ENCODE data around the gene PCDHB3.
"Not testable (repeated sequence)": the region's sequence is repeated elsewhere in the genome, so short reads cannot be mapped to it uniquely, and the experiment has no call there.

PCDHB3 gene

DNA sequence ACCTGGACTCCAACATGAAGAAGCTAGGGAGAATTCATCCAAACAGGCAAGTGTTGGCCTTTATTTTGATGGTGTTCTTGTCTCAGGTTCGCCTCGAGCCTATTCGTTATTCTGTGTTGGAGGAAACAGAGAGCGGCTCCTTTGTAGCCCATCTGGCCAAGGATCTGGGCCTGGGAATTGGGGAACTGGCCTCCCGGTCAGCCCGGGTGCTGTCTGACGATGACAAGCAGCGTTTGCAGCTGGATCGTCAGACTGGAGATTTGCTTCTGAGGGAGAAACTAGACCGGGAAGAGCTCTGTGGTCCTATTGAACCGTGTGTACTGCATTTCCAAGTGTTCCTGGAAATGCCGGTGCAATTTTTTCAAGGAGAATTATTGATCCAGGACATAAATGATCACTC, 21.7 kb downstream of the PCDHB3 start:
- Histone ChIP-seq H3K79me1 (ENCODE audit: low read depth, low read length) (no peaks in the 10 kb centered on the region), H3K23ac (ENCODE audit: low read depth, low read length, poor library complexity) (no peak overlapping the region), H2BK12ac (ENCODE audit: low read length) (no peak overlapping the region), H3K27ac (replicated peaks; ENCODE audit: low read length) (no peak overlapping the region), H2AFZ (ENCODE audit: low read length) (no peak overlapping the region), H4K91ac (ENCODE audit: low read depth, low read length, poor library complexity) (no peak overlapping the region), H3K4me3 (ENCODE audit: low read length in 2 of 2) (no peak overlapping the region), H3K9ac (ENCODE audit: low read depth, low read length, poor library complexity) (no peak overlapping the region), H2BK5ac (ENCODE audit: low read length) (no peak overlapping the region), H3K9me3 (replicated peaks in 1 of 2; ENCODE audit: control insufficient read depth in 2 of 2, insufficient read depth in 1 of 2, low read depth in 1 of 2, low read length in 2 of 2) (peaks cover 9 to 14% of the 10 kb centered on the region in 2 donors), H3K36me3 (replicated peaks in 1 of 2; ENCODE audit: control insufficient read depth in 2 of 2, insufficient read depth in 2 of 2, low read length in 2 of 2) (no peaks in the 10 kb centered on the region), H3K4me2 (ENCODE audit: insufficient read depth, low read length, poor library complexity, severe bottlenecking) (no peak overlapping the region), H2AK5ac (ENCODE audit: low read depth, low read length) (no peak overlapping the region), H2BK15ac (ENCODE audit: low read length) (no peak overlapping the region), H3K4ac (ENCODE audit: low read length) (no peak overlapping the region), H3K18ac (ENCODE audit: low read length) (no peak overlapping the region), H3K27me3 (ENCODE audit: control insufficient read depth in 3 of 3, insufficient read depth in 3 of 3, low read depth in 1 of 3, low read length in 3 of 3) (no peaks in the 10 kb centered on the region), H4K8ac (ENCODE audit: low read depth, low read length) (no peak overlapping the region), H3K14ac (ENCODE audit: low read length) (no peak overlapping the region), H3K4me1 (ENCODE audit: control insufficient read depth in 2 of 2, insufficient read depth in 1 of 2, low read depth in 1 of 2, low read length in 2 of 2) (no peaks in the 10 kb centered on the region), H2BK120ac (ENCODE audit: low read depth, low read length) (no peak overlapping the region)
- DNase-seq (ENCODE audit: low spot score) = no peak
- no CpG with 5 or more reads among the region's 12 CpGs for WGBS, 2 donors (ENCODE audit: extremely low coverage in 2 of 2, insufficient read length in 2 of 2, insufficient replicate concordance in 1 of 2)

DNA sequence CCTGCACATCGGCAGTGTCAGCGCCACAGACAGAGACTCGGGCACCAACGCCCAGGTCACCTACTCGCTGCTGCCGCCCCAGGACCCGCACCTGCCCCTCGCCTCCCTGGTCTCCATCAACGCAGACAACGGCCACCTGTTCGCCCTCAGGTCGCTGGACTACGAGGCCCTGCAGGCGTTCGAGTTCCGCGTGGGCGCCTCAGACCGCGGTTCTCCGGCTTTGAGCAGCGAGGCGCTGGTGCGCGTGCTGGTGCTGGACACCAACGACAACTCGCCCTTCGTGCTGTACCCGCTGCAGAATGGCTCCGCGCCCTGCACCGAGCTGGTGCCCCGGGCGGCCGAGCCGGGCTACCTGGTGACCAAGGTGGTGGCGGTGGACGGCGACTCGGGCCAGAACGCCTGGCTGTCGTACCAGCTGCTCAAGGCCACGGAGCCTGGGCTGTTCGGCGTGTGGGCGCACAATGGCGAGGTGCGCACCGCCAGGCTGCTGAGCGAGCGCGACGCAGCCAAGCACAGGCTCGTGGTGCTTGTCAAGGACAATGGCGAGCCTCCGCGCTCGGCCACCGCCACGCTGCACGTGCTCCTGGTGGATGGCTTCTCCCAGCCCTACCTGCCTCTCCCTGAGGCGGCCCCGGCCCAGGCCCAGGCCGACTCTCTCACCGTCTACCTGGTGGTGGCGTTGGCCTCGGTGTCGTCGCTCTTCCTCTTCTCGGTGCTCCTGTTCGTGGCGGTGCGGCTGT, 23.3 kb downstream of the PCDHB3 start:
- H2AK5ac ChIP-seq (ENCODE audit: low read depth, low read length); H3K36me3 ChIP-seq (replicated peaks in 1 of 2; ENCODE audit: control insufficient read depth in 2 of 2, insufficient read depth in 2 of 2, low read length in 2 of 2); H3K14ac ChIP-seq (ENCODE audit: low read length); H3K27ac ChIP-seq (replicated peaks; ENCODE audit: low read length); H3K9ac ChIP-seq (ENCODE audit: low read depth, low read length, poor library complexity); H3K18ac ChIP-seq (ENCODE audit: low read length); H3K27me3 ChIP-seq (ENCODE audit: control insufficient read depth in 3 of 3, insufficient read depth in 3 of 3, low read depth in 1 of 3, low read length in 3 of 3); H3K4me2 ChIP-seq (ENCODE audit: insufficient read depth, low read length, poor library complexity, severe bottlenecking); H4K8ac ChIP-seq (ENCODE audit: low read depth, low read length); H2BK15ac ChIP-seq (ENCODE audit: low read length); DNase-seq (ENCODE audit: low spot score); H4K91ac ChIP-seq (ENCODE audit: low read depth, low read length, poor library complexity); H2BK120ac ChIP-seq (ENCODE audit: low read depth, low read length); H3K4me1 ChIP-seq (ENCODE audit: control insufficient read depth in 2 of 2, insufficient read depth in 1 of 2, low read depth in 1 of 2, low read length in 2 of 2); H2BK5ac ChIP-seq (ENCODE audit: low read length); H3K23ac ChIP-seq (ENCODE audit: low read depth, low read length, poor library complexity); H3K4ac ChIP-seq (ENCODE audit: low read length); H3K79me1 ChIP-seq (ENCODE audit: low read depth, low read length); H2AFZ ChIP-seq (ENCODE audit: low read length); H2BK12ac ChIP-seq (ENCODE audit: low read length); H3K4me3 ChIP-seq (ENCODE audit: low read length in 2 of 2): not testable (repeated sequence)
- WGBS, 2 donors (ENCODE audit: extremely low coverage in 2 of 2, insufficient read length in 2 of 2, insufficient replicate concordance in 1 of 2) = no CpG with 5 or more reads among the region's 73 CpGs
- peaks cover 9 to 14% of the 10 kb centered on the region in 2 donors for H3K9me3 ChIP-seq (replicated peaks in 1 of 2; ENCODE audit: control insufficient read depth in 2 of 2, insufficient read depth in 1 of 2, low read depth in 1 of 2, low read length in 2 of 2)

DNA sequence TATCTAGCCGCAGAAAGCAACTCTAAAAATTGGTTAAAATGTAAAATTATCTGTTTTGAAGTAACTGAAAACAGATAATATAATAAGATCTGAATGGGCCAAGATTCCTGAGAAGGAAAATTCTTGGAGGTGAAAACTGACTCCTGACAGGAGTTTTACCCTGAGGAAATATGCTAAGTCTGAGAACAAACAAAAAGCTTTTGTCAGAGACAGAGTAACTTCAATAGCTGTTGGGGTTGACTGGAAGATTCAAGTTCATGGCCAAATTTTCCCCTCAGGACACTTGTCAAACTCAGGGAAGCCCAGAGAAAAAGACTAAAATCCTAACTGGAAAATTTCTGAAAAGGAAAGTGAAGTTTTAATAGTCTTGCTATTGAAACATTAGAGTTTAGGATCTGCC, 27.0 kb downstream of the PCDHB3 start:
- H3K79me1 ChIP-seq (ENCODE audit: low read depth, low read length) = no peaks in the 10 kb centered on the region
- H2BK15ac ChIP-seq (ENCODE audit: low read length) = no peak overlapping the region
- H3K14ac ChIP-seq (ENCODE audit: low read length) = no peak overlapping the region
- no peak for DNase-seq (ENCODE audit: low spot score)
- H2BK5ac ChIP-seq (ENCODE audit: low read length) = no peak overlapping the region
- no peak overlapping the region for H3K27ac ChIP-seq (replicated peaks; ENCODE audit: low read length)
- H2AK5ac ChIP-seq (ENCODE audit: low read depth, low read length) = no peak overlapping the region
- H4K8ac ChIP-seq (ENCODE audit: low read depth, low read length) = no peak overlapping the region
- no peak overlapping the region for H2AFZ ChIP-seq (ENCODE audit: low read length)
- no peaks in the 10 kb centered on the region for H3K4me1 ChIP-seq (ENCODE audit: control insufficient read depth in 2 of 2, insufficient read depth in 1 of 2, low read depth in 1 of 2, low read length in 2 of 2)
- H3K4me2 ChIP-seq (ENCODE audit: insufficient read depth, low read length, poor library complexity, severe bottlenecking) = no peak overlapping the region
- WGBS, 2 donors (ENCODE audit: extremely low coverage in 2 of 2, insufficient read length in 2 of 2, insufficient replicate concordance in 1 of 2) = no CpG with 5 or more reads among the region's 1 CpG
- no peaks in the 10 kb centered on the region for H3K36me3 ChIP-seq (replicated peaks in 1 of 2; ENCODE audit: control insufficient read depth in 2 of 2, insufficient read depth in 2 of 2, low read length in 2 of 2)
- no peak overlapping the region for H3K4me3 ChIP-seq (ENCODE audit: low read length in 2 of 2)
- no peak overlapping the region for H3K9ac ChIP-seq (ENCODE audit: low read depth, low read length, poor library complexity)
- peaks cover 5 to 7% of the 10 kb centered on the region in 2 donors for H3K9me3 ChIP-seq (replicated peaks in 1 of 2; ENCODE audit: control insufficient read depth in 2 of 2, insufficient read depth in 1 of 2, low read depth in 1 of 2, low read length in 2 of 2)
- H2BK12ac ChIP-seq (ENCODE audit: low read length) = no peak overlapping the region
- no peaks in the 10 kb centered on the region for H3K27me3 ChIP-seq (ENCODE audit: control insufficient read depth in 3 of 3, insufficient read depth in 3 of 3, low read depth in 1 of 3, low read length in 3 of 3)
- H3K18ac ChIP-seq (ENCODE audit: low read length) = no peak overlapping the region
- H2BK120ac ChIP-seq (ENCODE audit: low read depth, low read length) = no peak overlapping the region
- H4K91ac ChIP-seq (ENCODE audit: low read depth, low read length, poor library complexity) = no peak overlapping the region
- H3K23ac ChIP-seq (ENCODE audit: low read depth, low read length, poor library complexity) = no peak overlapping the region
- no peak overlapping the region for H3K4ac ChIP-seq (ENCODE audit: low read length)

DNA sequence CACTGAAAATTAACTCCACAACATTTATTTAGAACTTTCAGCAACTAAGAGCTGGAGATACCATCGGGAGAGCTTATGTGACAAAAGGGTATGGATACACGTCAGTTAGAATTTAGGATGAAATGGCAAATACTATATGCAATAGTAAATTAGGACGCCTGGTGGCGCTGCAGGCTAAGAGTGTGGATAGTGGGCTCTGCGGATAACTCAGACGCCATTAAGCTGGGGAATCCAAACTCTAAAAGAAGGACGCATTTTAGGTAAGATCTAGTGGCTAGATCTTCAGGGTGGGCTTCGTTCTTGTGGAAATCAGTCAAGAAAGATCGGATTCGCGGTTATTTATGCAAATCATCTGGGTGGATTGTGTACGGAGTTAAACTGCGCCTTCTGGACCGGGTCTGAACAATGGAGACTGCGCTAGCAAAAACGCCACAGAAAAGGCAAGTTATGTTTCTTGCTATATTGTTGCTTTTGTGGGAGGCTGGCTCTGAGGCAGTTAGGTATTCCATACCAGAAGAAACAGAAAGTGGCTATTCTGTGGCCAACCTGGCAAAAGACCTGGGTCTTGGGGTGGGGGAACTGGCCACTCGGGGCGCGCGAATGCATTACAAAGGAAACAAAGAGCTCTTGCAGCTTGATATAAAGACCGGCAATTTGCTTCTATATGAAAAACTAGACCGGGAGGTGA, 34.9 kb downstream of the PCDHB3 start, which contains the start of gene PCDHB5:
Gene PCDHB5 (plus strand): TSS at position 177 of the 688 bp plus-strand sequence. CDS start 229 bp downstream, at position 406.
- no peak within 1 kb of the TSS for H3K9ac ChIP-seq (ENCODE audit: low read depth, low read length, poor library complexity)
- H3K9me3 ChIP-seq (replicated peaks in 1 of 2; ENCODE audit: control insufficient read depth in 2 of 2, insufficient read depth in 1 of 2, low read depth in 1 of 2, low read length in 2 of 2) = peaks cover 10 to 42% of the 10 kb centered on the region in 2 donors
- H2BK12ac ChIP-seq (ENCODE audit: low read length) = no peak within 1 kb of the TSS
- no peak within 1 kb of the TSS for H3K18ac ChIP-seq (ENCODE audit: low read length)
- no peak within 1 kb of the TSS for H2AK5ac ChIP-seq (ENCODE audit: low read depth, low read length)
- H3K27ac ChIP-seq (replicated peaks; ENCODE audit: low read length) = no peak within 1 kb of the TSS
- H3K79me1 ChIP-seq (ENCODE audit: low read depth, low read length) = no peaks in the 10 kb centered on the region
- H2BK15ac ChIP-seq (ENCODE audit: low read length) = no peak within 1 kb of the TSS
- H3K36me3 ChIP-seq (replicated peaks in 1 of 2; ENCODE audit: control insufficient read depth in 2 of 2, insufficient read depth in 2 of 2, low read length in 2 of 2) = peaks cover 0 to 3% of the 10 kb centered on the region in 2 donors
- no peaks in the 10 kb centered on the region for H3K27me3 ChIP-seq (ENCODE audit: control insufficient read depth in 3 of 3, insufficient read depth in 3 of 3, low read depth in 1 of 3, low read length in 3 of 3)
- H3K4me3 ChIP-seq (ENCODE audit: low read length in 2 of 2) = peak within 1 kb of the TSS; percentile 44 to 73
- H3K23ac ChIP-seq (ENCODE audit: low read depth, low read length, poor library complexity) = no peak within 1 kb of the TSS
- no peak for DNase-seq (ENCODE audit: low spot score)
- no peak within 1 kb of the TSS for H4K91ac ChIP-seq (ENCODE audit: low read depth, low read length, poor library complexity)
- no peak within 1 kb of the TSS for H3K4ac ChIP-seq (ENCODE audit: low read length)
- no CpG with 5 or more reads among the region's 22 CpGs for WGBS, 2 donors (ENCODE audit: extremely low coverage in 2 of 2, insufficient read length in 2 of 2, insufficient replicate concordance in 1 of 2)
- no peaks in the 10 kb centered on the region for H3K4me1 ChIP-seq (ENCODE audit: control insufficient read depth in 2 of 2, insufficient read depth in 1 of 2, low read depth in 1 of 2, low read length in 2 of 2)
- no peak within 1 kb of the TSS for H3K14ac ChIP-seq (ENCODE audit: low read length)
- H2AFZ ChIP-seq (ENCODE audit: low read length) = peak within 1 kb of the TSS; percentile 3
- H2BK120ac ChIP-seq (ENCODE audit: low read depth, low read length) = no peak within 1 kb of the TSS
- H3K4me2 ChIP-seq (ENCODE audit: insufficient read depth, low read length, poor library complexity, severe bottlenecking) = no peak within 1 kb of the TSS
- no peak within 1 kb of the TSS for H4K8ac ChIP-seq (ENCODE audit: low read depth, low read length)
- H2BK5ac ChIP-seq (ENCODE audit: low read length) = no peak within 1 kb of the TSS
